Lung microvascular endothelial cell (primary cell): ENCODE data around the gene MTRF1L. TPM values are rescaled to one million over a fixed set of nuclear protein-coding genes. Genes with fewer than 3 reads are reported as not detected.
"Not testable (repeated sequence)": the region's sequence is repeated elsewhere in the genome, so short reads cannot be mapped to it uniquely, and the experiment has no call there.

Experiments
- DNase-seq, 2 donors: peaks; one replicate each; pipeline versions ENCODE4 v3.0.0 to v3.0.0-alpha.2; 2010; ENCODE audit warnings: low read depth in 2 of 2
- total RNA-seq: library from RNA; depleted of rRNA; stranded (reverse); fragments of >200 nt; gene quantifications from 2 replicates; pipeline ENCODE4 v1.2.1, GENCODE V29; 2014

The MTRF1L gene
- total RNA-seq, 1 donor from 2014 or later, result 12.3 TPM

DNA sequence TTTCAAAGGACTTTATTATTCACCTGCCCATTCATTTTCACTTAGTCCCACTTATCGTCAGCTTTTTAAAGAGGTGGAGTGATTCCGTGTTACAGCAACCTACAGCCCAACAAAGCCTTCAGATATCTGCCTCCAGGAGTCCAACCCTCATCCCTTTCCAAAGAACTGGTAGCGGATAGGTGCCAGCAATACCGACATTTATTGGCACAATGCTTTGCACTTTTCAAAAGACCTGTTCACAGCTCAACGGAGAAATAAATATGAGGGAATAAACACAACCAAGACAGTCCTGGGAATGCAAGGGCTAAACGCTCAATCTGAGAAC, 819 bp upstream of the MTRF1L start:
- DNase-seq, result no peak

DNA sequence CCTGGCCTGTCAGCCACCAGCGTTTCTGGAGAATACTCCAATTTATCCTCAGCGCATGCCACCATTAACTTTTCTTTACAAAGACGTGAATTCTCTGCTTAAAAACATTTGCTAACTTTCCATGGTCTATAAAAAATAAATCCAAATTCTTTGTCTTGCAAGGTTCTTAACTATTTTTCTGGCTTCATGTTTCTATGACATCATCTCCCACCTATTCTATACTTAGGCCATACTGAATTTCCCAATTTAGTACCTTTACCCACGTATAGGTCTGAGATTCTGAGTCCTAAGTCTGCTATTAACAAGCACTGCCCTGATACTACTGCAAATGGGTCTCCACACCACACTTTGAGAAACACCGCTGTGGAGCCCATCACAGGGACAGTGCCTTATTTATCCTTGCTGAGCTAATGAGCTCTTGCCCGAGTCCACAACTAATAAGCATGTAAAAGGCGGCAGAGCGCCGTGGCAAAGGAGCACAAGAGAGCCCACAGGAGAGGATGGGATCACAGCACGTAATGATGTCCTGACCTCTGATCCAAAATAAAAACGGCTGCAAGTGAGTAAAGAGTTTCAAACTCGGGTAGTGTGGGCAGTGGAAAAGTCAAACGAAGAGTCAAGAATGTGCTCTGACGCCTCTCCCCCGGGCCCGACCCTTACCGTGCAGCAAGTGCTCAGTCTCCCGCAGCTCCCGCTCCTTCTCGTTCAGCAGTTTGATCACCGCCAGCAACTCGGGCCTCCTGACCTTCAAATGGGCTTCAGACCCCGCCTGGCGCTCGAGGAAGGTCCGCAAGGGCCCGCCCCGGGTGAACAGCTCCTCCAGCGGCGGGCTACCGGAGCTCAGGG, 519 bp downstream of the MTRF1L start:
- peak; percentile 38 to 39 for DNase-seq

DNA sequence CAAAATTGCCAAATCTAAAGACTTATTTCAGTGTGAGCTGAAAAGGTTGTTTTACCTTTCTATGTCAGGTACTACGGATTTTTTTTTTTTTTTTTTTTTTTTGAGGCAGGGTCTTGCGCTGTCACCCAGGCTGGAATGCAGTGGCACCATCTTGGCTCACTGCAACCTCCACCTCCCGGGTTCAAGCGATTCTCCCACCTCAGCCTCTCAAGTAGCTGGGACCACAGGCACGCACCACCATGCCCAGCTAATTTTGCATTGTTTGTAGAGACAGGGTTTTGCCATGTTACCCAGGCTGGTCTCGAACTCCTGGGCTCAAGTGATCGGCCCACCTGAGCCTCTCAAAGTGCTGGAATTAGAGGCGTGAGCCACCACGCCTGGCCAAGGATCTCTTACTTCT, 1.7 kb downstream of the MTRF1L start:
- not testable (repeated sequence) for DNase-seq

DNA sequence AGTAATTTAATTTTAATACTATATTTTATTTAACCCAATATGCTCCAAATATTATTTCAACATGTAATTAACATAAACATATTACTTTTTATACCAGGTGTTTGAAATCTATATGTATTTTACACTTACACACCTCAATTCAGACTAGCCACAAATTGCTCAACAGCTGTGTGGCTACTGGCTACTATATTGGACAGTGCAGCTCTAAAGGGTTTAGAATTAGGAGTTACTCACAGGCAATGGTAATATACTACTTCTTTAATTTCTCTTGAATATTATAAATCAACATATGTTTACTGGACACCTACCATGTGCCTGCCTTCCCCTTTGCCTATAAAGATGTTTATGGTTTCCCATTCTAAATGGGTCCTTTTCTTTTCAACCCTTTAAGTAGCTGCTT, 2.3 kb downstream of the MTRF1L start:
- DNase-seq, result no peak

DNA sequence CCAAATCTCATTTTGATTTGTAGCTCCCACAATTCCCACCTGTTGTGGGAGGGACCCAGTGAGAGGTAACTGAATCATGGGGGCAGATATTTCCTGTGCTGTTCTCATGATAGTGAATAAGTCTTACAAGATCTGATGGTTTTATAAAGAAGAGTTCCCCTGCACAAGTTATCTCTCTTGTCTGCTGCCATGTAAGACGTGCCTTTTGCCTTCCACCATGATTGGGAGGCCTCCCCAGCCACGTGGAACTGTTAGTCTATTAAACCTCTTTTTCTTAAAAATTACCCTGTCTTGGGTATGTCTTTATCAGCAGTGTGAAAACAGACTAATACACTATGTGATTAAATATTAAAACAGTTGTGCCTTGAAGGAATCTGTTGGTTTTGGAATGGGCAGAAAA, 3.0 kb downstream of the MTRF1L start:
- DNase-seq, result not testable (repeated sequence)

DNA sequence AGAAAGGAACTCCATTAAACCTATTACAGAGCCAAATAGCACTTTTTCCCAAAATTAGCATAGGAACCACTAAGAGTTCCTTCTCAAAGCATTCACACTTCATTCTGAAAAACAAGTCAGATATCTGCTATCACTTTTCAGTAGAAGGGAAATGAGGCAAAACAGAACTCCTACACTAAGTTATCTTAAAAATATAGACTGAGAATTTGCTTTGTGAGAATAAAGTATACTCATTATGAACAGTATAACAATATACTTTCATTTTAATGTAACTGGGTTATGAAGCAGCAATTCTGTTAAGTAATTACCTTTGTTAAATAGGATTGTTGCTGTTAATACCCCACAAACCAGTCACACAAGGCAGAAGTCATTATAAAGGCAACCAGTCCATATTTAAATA, 8.7 kb downstream of the MTRF1L start:
- no peak for DNase-seq

DNA sequence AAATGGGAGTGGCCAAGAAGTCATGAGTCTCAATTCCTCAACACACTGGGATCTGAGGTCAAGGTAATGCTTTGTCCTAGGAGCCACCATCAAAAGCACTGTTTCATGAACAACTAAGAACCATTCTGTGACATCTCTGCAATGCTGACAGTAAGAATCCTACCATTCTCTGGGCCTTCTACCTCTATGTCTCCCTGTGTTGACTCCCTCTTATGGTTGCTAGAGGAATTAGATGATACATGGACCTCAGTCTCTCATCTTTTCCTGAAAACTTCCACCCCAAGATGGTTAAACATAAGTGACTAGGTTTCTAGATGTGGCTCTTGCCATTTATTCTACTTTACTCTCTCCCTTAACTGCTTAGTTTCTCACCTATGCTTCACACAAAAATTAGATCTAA, 9.1 kb downstream of the MTRF1L start:
- DNase-seq, result no peak

DNA sequence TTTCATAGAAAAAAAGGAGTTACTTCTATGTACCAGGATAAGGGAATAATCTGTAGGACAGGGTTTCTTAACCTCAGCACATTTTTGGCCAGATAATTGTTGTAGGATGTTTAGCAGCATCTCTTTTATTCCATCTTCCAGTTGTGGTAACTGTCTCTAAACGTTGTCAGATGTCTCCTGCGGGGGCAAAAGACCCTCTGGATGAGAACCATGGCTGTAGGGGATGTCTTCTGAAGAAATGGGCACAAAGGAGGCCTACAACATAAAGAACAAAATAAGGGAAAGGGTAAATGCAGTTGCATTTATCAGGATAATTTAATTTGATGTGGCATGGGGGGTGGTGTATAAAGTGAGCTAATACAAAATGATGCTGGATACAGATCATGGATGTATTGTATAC, 15.5 kb downstream of the MTRF1L start:
- no peak for DNase-seq

DNA sequence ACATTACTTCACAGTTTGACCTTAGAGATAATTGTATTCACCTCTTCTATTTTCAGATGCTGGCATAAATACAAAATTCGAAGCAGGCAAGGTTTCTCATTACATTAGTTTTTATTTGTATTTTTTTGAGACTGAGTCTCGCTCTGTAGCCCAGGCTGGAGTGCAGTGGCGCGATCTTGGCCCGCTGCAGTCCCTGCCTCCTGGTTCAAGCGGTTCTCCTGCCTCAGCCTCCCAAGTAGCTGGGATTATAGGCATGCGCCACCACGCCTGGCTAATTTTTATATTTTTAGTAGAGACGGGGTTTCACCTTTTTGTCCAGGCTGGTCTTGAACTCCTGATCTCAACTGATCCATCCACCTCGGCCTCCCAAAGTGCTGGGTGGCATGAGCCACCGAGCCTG, 17.2 kb downstream of the MTRF1L start:
- DNase-seq, result not testable (repeated sequence)

DNA sequence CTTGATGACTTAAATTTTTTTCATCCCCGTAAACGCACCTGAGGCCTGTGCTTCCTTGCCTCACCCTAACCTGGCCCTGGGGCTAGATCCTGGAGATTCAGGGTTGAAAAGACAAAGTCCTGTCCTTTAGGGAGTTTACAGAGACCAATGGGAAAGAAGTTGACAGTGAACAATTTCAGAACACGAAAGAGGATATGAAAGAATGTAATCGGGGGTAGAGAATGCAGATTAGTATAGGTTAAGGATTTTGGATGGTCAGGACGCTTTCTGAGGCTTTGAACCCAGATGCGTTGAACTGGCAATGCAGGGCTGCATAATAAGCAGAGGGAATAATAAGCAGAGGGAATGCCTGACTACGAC, 18.0 kb downstream of the MTRF1L start:
- DNase-seq, result no peak

DNA sequence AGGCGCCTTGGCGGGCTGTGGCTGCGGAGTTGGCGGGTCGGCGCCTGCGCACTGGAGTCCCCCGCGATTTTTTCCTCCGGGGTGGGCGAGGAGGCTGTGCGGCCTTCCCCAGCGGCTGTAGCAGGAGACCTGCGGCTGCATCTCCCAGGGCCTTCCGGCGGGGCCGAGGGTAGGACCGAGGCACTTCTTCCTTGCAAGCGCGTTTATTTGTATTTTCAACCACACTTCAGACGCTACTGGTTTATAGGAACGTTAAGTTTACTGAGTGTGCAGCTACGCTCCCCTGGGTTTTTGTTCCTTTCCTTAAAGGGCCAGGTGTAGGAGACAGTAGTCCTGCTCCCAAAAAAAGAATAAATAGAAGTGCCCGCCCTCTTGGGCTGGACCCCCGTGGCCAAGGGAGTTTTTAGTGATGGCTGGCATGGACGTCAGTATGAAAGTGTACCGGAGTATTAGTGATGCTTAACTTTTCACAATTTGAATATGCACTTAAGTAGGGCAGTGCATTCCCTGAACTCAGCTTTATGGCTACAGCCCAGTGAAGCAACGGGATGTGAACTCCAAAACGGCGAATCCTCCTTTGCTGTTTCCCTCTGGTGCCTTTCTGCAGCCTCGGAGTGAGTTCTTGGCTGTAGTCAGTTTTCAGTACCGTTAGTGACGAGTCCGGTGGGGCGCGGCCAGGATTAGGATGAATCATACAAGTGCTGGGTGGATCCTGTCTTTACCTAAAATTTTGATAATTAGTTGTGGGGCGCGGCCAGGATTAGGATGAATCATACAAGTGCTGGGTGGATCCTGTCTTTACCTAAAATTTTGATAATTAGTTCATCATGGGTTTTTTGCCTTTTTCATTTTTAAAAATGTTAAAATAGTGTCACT, 18.6 kb downstream of the MTRF1L start:
- DNase-seq, result peak; percentile 76 to 79

DNA sequence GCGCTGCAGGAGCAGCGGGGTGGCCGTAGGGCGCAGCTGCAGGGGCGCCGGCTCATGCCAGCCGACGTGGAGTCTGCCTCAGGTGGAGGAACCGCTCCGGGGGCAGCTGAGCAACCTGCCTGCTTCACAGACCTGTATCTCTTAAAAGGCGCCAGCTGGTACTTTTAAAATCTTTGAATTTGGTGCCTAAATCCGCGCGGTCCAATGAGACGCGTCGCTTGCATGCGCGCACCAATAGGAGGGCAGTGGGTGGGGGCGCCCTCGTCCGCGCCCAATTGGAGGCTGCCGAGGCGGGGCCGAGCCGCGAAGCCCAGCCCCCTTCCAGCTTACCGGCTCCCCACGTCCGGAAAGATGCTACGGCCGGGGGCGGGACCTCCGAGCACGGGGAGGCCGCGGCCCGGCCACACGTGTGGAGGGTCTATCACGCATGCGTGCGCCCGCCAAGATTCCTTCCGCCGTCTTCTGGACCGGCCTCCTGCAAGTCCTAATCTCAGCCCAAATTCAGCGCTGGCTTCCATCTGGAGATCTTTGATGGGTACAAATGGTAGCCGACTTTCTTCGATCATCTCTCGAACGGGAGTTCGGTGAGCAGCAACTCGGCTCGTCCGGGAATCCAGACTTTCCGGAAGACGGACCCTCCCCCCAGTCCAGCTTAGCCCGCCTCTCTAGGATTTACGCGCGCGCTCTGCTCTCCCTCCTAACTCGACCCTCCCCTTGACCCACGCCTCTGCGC, 19.4 kb downstream of the MTRF1L start, which contains the start of gene FBXO5:
TSS of gene FBXO5 (minus strand) at position 138 of the 733 bp plus-strand sequence. CDS start at position 56, 82 bp downstream.
- DNase-seq, result peak; percentile 99

DNA sequence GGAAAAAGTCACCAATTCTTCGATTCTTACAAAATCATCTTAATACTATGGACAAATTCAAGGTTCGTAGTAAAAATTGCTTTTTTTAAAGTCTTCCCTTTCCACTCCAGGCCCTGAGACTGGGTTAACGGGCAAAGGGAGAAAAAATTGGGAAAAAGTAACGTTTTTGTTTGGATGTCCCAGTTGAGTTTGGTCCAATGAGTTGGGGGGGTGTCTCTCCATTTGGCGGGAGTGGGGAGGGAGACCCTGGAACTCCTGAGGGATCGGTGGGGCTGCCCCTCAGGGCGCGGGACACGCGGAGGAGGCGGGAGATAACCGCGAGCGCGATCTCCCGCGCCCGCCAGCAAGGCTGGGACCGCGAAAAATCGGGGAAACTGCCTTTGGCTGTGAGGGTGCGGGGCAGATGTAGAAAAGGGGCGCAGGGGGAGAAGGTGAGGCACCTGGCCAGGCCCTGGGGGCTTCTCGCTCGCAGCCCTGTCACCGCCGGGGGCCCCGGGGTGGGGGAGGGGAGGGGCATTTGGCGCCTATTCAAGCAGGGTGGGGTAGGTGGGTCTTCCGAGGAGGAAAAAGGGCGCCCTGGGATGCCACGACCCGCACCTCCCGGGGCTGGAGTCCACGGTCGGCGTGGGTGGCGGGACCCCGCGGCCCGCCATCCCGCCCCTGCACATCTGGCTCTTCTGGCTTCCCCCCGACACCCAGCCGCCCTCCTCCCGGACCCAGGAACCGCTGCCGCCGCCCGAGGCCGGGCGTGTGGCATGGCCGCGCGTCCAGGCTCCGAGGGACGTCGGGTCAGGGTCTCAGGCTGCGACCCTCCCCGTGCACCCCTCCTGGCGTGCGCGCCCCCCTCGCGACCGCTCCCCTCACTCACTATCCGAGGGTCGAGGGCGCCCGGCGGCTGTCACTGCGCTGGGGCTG, 20.3 kb downstream of the MTRF1L start:
- DNase-seq, result no peak

DNA sequence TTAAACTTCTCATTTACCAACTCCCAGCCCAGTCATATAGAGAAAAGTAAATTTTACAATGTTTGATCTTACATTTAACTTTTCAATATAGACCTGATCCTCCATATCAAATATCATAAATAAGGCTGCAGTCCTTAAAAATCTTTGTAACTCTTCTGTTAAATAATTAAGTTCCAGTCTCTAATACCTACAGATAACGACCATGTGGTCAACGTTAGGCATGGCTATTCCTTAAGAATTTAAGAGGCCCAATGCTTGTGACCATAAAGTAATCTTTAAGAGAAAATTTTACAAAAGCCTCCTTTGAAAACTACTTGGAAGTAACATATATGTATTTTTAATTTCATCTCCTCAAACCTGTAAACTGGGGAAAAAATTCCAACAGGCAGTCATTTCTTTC, 21.3 kb downstream of the MTRF1L start:
- no peak for DNase-seq

DNA sequence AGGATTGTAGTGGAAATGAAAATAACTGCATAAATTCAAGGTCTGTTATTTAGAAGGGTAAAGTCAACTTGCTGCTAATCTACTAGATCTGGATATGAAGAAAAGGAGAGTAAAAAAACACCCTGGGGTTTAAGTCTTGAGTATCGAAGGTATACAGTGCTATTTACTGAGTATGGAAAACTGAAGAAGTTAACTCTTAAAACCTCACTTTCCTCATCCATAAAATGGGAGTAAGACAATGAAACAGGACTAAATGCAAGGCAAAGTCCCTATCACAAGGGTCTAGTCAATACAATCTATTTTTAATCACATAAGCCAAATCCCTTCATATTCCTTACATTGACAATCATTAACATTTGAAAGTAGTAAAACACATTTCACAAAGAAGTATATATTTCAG, 21.9 kb downstream of the MTRF1L start:
- no peak for DNase-seq

DNA sequence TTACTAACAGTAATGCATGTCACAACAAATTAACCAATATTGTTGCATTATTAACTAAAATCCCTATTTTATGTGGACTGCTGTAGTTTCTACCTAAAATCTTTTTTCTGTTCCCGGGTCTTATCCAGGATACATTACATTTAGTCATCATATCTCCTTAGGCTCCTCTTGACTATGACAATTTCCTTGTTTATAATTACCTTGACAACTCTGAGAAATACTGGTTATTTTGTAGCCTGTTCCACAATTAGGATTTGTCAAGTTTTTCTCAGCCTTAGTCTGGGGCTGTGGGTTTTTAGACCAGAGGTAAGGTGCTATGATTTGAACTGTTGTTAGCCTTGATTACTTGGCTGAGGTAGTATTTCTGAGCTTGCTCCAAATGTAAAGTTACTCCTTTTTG, 23.4 kb downstream of the MTRF1L start:
- DNase-seq, result peak in 1 of 2 donors; percentile 49

DNA sequence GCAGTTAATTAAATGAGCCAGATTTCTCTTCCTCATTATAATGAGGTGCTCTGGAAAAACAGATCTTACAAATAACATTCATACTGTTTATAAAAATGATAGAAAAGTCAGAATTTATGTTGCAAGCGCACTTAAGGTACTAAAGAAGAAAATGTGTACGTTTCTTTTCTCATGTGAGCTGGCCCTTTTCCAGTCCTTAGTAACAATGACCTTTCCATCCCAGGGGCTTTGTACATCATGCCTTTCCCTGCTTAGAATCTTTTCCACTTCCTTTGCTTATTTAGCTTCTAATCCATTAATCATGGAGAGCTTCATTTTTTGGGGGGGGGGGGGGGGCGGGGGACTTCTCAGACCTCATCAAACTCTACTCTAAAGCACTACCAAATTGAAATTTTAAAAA, 24.5 kb downstream of the MTRF1L start:
- DNase-seq, result peak in 1 of 2 donors; percentile 34

DNA sequence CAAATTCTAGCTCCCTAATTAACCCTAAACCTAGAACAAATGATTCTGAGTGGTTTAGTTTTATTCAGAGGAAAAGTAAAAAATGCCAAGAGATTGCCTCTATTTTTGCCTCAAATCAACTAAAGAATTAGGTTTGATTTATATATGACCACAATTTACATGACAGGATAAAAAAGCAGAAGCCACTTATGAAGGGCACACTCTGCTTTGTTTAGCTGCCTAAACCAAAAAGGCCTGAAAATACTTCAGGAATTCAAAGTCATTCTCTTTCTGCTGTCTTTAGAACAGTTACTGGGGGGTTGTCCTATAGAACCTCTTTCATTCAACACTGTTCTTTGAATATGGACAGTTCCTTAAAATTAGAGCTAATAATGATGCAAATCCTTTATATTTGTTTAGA, 25.0 kb downstream of the MTRF1L start:
- DNase-seq, result no peak

DNA sequence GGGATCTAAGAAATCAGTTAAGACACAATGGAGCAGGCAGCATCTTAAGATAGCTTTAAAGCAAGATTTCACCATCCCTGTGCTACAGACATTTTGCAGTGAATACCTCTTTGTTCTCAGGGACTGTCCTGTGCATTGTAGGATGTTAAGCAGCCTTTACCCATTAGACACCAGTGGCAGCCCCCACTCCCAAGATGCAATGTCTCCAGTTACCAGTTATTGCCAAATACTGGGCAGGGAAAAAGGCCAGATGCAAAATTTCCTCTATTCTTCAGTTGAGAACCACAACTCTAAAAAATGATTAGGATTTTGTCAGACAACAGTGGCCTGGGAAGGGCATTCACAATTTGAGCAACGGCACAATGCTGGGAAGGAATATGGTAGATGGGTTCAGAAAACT, 25.8 kb downstream of the MTRF1L start:
- no peak for DNase-seq

DNA sequence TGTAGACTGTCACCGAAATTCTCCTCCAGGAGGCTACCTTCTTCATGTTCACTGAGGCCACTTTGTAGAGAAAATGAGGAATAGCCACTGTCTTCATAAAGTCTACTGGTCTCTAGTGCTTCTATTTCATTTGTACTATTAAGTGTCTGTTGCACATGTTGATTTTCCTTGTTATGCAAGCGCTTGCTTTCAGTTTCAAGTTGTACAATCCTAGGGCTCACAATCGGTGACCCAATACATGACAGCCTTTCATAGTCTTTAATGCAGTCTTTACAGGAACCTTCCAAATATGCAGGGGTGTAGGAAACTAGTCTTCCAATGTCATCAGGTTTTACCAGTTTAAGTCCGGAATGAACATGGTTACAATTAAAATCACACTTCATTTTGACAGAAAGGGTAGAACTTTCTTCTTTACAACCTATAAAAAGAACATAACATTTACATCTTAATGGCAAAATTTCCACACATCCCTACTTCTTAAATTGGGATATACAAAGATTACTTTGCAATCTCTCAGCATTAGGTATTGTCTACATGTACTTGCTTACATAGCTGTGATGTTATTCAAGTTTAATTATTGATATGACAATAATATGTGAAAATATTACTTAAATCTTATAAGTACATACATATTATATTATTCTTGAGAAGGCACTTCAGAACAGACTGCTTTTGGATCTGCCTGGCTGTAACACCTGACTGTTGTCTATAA, 27.1 kb downstream of the MTRF1L start:
- DNase-seq, result peak in 1 of 2 donors; percentile 4
